Ishikawa (cell line): ENCODE data around the gene CAPN5.

Experiments used
- CEBPB ChIP-seq: IDR thresholded peaks from 2 replicates; pipeline ENCODE4 v1.6.1; 2012
- CREB1 ChIP-seq: IDR thresholded peaks from 2 replicates; pipeline ENCODE4 v1.6.1; 2012; ENCODE audit warnings: low read depth
- EGR1 ChIP-seq: IDR thresholded peaks from 2 replicates; pipeline ENCODE4 v1.6.1; 2012
- EP300 ChIP-seq: IDR thresholded peaks from 2 replicates; pipeline ENCODE4 v1.6.1; 2012; ENCODE audit warnings: borderline replicate concordance
- FOXM1 ChIP-seq: IDR thresholded peaks from 2 replicates; pipeline ENCODE4 v1.6.1; 2012; ENCODE audit warnings: low read depth, borderline replicate concordance
- NFIC ChIP-seq: IDR thresholded peaks from 2 replicates; pipeline ENCODE4 v1.6.1; 2012
- RAD21 ChIP-seq: IDR thresholded peaks from 2 replicates; pipeline ENCODE4 v1.6.1; 2012; ENCODE audit warnings: low read depth
- TAF1 ChIP-seq: IDR thresholded peaks from 2 replicates; pipeline ENCODE4 v1.6.1; 2012; ENCODE audit warnings: low read depth, mild to moderate bottlenecking
- TCF12 ChIP-seq: IDR thresholded peaks from 2 replicates; pipeline ENCODE4 v1.6.1; 2012; ENCODE audit warnings: low read depth
- TEAD4 ChIP-seq: IDR thresholded peaks from 2 replicates; pipeline ENCODE4 v1.6.1; 2012
- YY1 ChIP-seq: IDR thresholded peaks from 2 replicates; pipeline ENCODE4 v1.6.1; 2012; ENCODE audit warnings: low read depth
- ZBTB7A ChIP-seq: IDR thresholded peaks from 2 replicates; pipeline ENCODE4 v1.6.1; 2012; ENCODE audit warnings: low read depth
- TF ChIP-seq, protein P1 (sequence below): IDR thresholded peaks from 2 replicates; pipeline ENCODE4 v1.6.1; 2012
- TF ChIP-seq, protein P2 (sequence below): IDR thresholded peaks from 2 replicates; pipeline ENCODE4 v1.6.1; 2012
- TF ChIP-seq, protein P3 (sequence below): IDR thresholded peaks from 2 replicates; pipeline ENCODE4 v1.6.1; 2012; ENCODE audit warnings: low read depth, mild to moderate bottlenecking

Gene CAPN5

DNA sequence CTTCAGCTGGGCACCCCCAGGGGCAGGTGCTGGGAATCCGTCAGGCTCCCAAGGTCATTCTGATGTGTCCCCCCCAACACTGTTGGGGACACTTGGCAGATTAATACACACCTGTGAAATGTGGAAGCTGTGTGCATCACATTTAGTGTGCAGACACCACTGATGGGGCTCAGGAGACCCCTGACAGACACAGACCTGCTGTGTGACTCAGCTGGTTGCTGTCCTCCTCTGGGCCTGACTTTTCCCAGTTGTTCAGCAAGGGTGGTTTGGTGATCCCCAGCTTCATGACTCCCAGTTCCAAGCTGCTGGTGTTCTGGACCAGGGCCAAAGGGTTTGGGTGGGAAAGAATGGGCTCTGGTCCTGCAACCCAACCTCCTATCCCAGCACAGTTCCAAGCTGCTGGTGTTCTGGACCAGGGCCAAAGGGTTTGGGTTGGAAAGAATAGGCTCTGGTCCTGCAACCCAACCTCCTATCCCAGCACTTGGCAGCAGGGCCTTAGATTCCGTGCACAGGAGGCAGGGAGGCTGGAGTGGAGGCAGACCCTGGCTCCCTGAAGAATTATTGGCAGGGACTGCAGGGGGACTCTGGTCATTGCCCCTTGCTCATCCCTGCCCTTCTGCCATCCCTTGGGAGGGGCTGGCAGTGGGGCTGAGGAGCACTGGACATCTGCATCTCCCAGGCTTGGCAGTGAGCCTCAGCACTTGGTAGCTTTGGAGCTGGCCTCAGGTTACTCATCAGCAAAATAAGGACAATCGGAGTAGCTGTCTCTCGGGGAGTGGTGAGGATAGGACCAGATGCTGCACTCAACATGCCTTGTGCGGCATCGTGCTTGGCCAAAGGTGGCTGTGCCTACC, 27.4 kb downstream of the CAPN5 start:
- TF ChIP-seq NFIC: peak; percentile 67
- TF ChIP-seq, protein P1, sequence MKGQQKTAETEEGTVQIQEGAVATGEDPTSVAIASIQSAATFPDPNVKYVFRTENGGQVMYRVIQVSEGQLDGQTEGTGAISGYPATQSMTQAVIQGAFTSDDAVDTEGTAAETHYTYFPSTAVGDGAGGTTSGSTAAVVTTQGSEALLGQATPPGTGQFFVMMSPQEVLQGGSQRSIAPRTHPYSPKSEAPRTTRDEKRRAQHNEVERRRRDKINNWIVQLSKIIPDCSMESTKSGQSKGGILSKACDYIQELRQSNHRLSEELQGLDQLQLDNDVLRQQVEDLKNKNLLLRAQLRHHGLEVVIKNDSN: no peak
- TF ChIP-seq CREB1: no peak
- no peak for TF ChIP-seq ZBTB7A
- no peak for TF ChIP-seq CEBPB
- TF ChIP-seq, protein P2, sequence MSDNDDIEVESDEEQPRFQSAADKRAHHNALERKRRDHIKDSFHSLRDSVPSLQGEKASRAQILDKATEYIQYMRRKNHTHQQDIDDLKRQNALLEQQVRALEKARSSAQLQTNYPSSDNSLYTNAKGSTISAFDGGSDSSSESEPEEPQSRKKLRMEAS: no peak
- TF ChIP-seq EP300: no peak
- no peak for TF ChIP-seq RAD21

DNA sequence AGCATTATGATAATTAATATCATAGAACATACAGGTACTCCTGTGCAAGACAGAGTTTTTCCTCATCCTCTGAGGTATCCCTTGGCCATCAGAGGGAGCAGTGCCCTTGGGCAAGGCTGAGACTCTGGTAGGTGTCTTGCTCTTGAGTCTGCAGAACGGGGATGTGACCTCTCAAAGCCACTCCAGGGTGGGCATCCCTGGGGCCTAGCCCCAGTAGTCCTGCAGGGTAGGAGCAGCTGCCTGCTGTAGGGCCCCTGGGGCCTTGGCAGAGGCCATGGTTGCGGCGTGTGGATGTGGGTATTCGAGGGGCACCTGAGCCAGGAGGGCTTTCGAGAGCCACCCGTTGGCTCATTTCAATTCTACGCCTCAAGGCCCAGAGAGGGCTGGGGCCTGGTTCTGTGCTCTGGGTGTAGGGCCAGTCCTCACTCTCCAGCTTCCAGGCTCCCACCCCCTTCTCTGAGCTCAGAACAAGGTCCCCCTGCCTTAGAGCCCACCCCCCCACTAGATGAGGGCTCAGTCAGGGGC, 28.1 kb downstream of the CAPN5 start:
- TF ChIP-seq YY1 (no peak), ZBTB7A (no peak), EP300 (no peak), TCF12 (no peak)
- TF ChIP-seq, protein P2: no peak

DNA sequence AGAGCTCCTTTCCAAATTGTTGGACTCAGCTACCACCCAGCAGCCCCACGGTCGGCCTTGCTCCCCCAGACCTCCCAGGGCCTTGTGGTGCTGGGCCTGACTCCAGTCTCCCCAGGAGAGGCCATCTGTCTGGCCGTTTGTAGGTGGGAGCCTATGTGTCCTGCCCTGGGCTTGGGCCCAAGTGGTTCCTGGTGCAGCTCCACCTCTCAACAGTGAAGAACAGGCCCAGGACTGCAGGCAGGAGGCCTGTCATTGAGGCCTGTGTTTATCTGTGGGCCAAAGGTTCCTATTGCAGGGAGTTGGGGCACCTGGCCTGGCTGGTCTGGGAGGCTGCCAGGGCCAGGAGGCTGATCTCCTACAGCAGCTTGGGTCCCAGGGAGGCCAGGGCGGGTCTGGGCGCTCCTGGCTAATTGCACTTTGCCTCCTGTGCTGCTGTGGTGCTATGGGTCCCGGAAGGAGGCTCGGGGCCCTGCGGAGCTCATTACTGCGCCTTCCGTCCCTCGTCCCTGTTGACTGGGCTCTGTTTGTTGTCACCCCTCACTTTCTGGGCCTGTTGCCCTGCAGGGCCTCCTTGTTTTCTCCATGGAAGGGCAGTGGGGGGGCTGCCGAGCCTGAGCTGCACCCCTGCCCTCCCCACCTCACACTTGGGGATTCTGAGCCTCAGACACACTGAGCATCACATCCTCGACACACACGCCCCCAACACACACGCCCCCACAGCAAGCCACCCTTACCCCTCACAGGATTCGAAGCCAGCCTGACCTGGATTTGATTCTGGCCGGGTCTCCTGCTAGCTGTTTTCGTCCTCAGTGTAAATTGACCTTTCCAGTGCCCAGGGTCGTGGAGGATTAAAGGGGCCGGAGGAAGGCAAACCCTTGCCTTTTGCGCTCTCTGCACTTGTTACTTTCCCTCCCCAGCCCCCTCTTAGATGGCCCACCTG, 29.1 kb downstream of the CAPN5 start:
- TF ChIP-seq TAF1 (no peak), CEBPB (no peak), ZBTB7A (no peak), YY1 (no peak), CREB1 (no peak), EGR1 (no peak), TCF12 (no peak), RAD21 (no peak), FOXM1 (no peak), NFIC (no peak), EP300 (no peak), TEAD4 (no peak)
- TF ChIP-seq, protein P3, sequence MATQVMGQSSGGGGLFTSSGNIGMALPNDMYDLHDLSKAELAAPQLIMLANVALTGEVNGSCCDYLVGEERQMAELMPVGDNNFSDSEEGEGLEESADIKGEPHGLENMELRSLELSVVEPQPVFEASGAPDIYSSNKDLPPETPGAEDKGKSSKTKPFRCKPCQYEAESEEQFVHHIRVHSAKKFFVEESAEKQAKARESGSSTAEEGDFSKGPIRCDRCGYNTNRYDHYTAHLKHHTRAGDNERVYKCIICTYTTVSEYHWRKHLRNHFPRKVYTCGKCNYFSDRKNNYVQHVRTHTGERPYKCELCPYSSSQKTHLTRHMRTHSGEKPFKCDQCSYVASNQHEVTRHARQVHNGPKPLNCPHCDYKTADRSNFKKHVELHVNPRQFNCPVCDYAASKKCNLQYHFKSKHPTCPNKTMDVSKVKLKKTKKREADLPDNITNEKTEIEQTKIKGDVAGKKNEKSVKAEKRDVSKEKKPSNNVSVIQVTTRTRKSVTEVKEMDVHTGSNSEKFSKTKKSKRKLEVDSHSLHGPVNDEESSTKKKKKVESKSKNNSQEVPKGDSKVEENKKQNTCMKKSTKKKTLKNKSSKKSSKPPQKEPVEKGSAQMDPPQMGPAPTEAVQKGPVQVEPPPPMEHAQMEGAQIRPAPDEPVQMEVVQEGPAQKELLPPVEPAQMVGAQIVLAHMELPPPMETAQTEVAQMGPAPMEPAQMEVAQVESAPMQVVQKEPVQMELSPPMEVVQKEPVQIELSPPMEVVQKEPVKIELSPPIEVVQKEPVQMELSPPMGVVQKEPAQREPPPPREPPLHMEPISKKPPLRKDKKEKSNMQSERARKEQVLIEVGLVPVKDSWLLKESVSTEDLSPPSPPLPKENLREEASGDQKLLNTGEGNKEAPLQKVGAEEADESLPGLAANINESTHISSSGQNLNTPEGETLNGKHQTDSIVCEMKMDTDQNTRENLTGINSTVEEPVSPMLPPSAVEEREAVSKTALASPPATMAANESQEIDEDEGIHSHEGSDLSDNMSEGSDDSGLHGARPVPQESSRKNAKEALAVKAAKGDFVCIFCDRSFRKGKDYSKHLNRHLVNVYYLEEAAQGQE: no peak
- TF ChIP-seq, protein P1: no peak
- TF ChIP-seq, protein P2: no peak

DNA sequence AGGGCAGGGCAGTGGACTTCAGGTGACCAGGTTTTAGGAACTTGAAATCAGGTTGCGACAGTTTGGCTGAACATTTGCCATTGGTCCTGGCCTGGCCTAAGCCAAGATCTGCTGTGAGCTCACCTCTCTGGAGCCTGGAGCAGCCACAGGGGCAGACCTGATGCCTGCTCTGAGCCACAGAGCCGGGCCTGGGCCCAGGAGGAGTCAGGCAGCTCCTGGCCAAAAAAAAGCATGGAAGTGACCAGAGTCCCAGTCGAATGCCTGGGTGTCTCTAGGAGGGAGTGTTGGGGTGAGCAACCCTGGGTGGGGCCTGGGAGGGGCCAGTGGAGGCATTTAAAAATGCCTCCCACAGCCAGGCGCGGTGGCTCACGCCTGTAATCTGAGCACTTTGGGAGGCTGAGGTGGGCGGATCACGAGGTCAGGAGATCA, 29.8 kb downstream of the CAPN5 start:
- TF ChIP-seq TCF12 (no peak), RAD21 (no peak), ZBTB7A (no peak), CEBPB (no peak), EGR1 (no peak), EP300 (no peak), TAF1 (no peak), NFIC (no peak), FOXM1 (no peak), CREB1 (no peak), YY1 (no peak), TEAD4 (no peak)
- TF ChIP-seq, protein P3: no peak
- TF ChIP-seq, protein P1: no peak
- TF ChIP-seq, protein P2: no peak
